Measurements from ENCODE around the gene CHRND. TPM values are rescaled to one million over a fixed set of nuclear protein-coding genes. Genes with fewer than 3 reads are reported as not detected.
"Not testable (repeated sequence)": the region's sequence is repeated elsewhere in the genome, so short reads cannot be mapped to it uniquely, and the experiment has no call there.

Gene CHRND
- total and polyA plus RNA-seq, 2 experiments from 2014 or later = 0.10 to 0.11 TPM

GRCh38 chr2:232532419-232532818 is 6.5 kb downstream of the CHRND start:
- Histone ChIP-seq H3K9me2 (ENCODE audit: insufficient read depth) (no peaks in the 10 kb centered on the region), H3K4me1 (ENCODE audit: insufficient read depth) (no peaks in the 10 kb centered on the region), H3F3A (replicated peaks; ENCODE audit: low read depth) (no peaks in the 10 kb centered on the region), H3K27me3 (ENCODE audit: insufficient read depth) (no peaks in the 10 kb centered on the region), H2AFZ (no peak overlapping the region), H3K4me3 (no peak overlapping the region), H3K36me3 (ENCODE audit: insufficient read depth) (no peaks in the 10 kb centered on the region), H4K20me1 (replicated peaks; ENCODE audit: insufficient read depth) (no peaks in the 10 kb centered on the region; the same call in 1 of the 2 replicates), H3K79me2 (replicated peaks; ENCODE audit: insufficient read depth) (no peaks in the 10 kb centered on the region), H3K4me2 (no peak overlapping the region), H3K27ac (ENCODE audit: low read depth) (no peak overlapping the region)
- TF ChIP-seq EZH2phosphoT487 (IDR thresholded peaks at IDR 0.05; ENCODE audit: unreplicated experiment) (no peak), ZNF114 (CRISPR knock-in tag; IDR thresholded peaks at IDR 0.05) (no peak), STAT1 (IDR thresholded peaks at IDR 0.05; ENCODE audit: unreplicated experiment) (no peak)
- Mint-ChIP-seq H3K4me1 (peaks cover 15% of the 10 kb centered on the region), H3K4me3 (no peak overlapping the region), H3K27ac (no peak overlapping the region), H3K36me3 (ENCODE audit: low read depth) (peaks cover 4% of the 10 kb centered on the region; the same call in 1 of the 3 replicates), H3K27me3 (ENCODE audit: insufficient read depth, low read depth, poor library complexity) (peaks cover 18% of the 10 kb centered on the region), H3K9me3 (peaks cover 8% of the 10 kb centered on the region; the same call in 2 of the 3 replicates)
- ATAC-seq = no peak
- no peak for DNase-seq (ENCODE audit: low spot score)

- H3K36me3 ChIP-seq (ENCODE audit: insufficient read depth); H3K27me3 ChIP-seq (ENCODE audit: insufficient read depth); H3K9me3 Mint-ChIP-seq; H3K36me3 Mint-ChIP-seq (ENCODE audit: low read depth); H3F3A ChIP-seq (replicated peaks; ENCODE audit: low read depth); H3K4me2 ChIP-seq; H3K4me1 ChIP-seq (ENCODE audit: insufficient read depth); H3K9me2 ChIP-seq (ENCODE audit: insufficient read depth); H3K79me2 ChIP-seq (replicated peaks; ENCODE audit: insufficient read depth); H3K27ac ChIP-seq (ENCODE audit: low read depth); H3K27ac Mint-ChIP-seq; H3K4me3 Mint-ChIP-seq; H3K4me3 ChIP-seq; ATAC-seq; H4K20me1 ChIP-seq (replicated peaks; ENCODE audit: insufficient read depth); H2AFZ ChIP-seq; DNase-seq (ENCODE audit: low spot score): not testable (repeated sequence)
- H3K27me3 Mint-ChIP-seq (ENCODE audit: insufficient read depth, low read depth, poor library complexity) = peaks cover 15% of the 10 kb centered on the region
- peaks cover 15% of the 10 kb centered on the region for H3K4me1 Mint-ChIP-seq
Measured at GRCh38 chr2:232532821-232533220, 6.9 kb downstream of the CHRND start.

GRCh38 chr2:232533944-232534710 is 8.2 kb downstream of the CHRND start:
- no peak overlapping the region for H3K4me2 ChIP-seq
- peaks cover 8% of the 10 kb centered on the region; the same call in 2 of the 3 replicates for H3K9me3 Mint-ChIP-seq
- H3K27me3 Mint-ChIP-seq (ENCODE audit: insufficient read depth, low read depth, poor library complexity) = peaks cover 16% of the 10 kb centered on the region
- H3K9me2 ChIP-seq (ENCODE audit: insufficient read depth) = no peaks in the 10 kb centered on the region
- no peak overlapping the region for H3K4me3 ChIP-seq
- H2AFZ ChIP-seq = no peak overlapping the region
- H3K79me2 ChIP-seq (replicated peaks; ENCODE audit: insufficient read depth) = no peaks in the 10 kb centered on the region
- ATAC-seq = peak; percentile 9; the same call in 1 of the 3 replicates
- no peak overlapping the region for H3K4me3 Mint-ChIP-seq
- peaks cover 4% of the 10 kb centered on the region; the same call in 1 of the 3 replicates for H3K36me3 Mint-ChIP-seq (ENCODE audit: low read depth)
- peaks cover 4% of the 10 kb centered on the region; the same call in 1 of the 2 replicates for H3K4me1 ChIP-seq (ENCODE audit: insufficient read depth)
- no peaks in the 10 kb centered on the region for H3K27me3 ChIP-seq (ENCODE audit: insufficient read depth)
- H3F3A ChIP-seq (replicated peaks; ENCODE audit: low read depth) = no peaks in the 10 kb centered on the region
- H4K20me1 ChIP-seq (replicated peaks; ENCODE audit: insufficient read depth) = no peaks in the 10 kb centered on the region; the same call in 1 of the 2 replicates
- H3K27ac Mint-ChIP-seq = no peak overlapping the region
- no peak for DNase-seq (ENCODE audit: low spot score)
- H3K27ac ChIP-seq (ENCODE audit: low read depth) = no peak overlapping the region
- H3K4me1 Mint-ChIP-seq = peaks cover 26% of the 10 kb centered on the region
- H3K36me3 ChIP-seq (ENCODE audit: insufficient read depth) = no peaks in the 10 kb centered on the region
- TF ChIP-seq EZH2 (IDR thresholded peaks at IDR 0.05; ENCODE audit: low read depth, unreplicated experiment) (no peak), ZNF114 (CRISPR knock-in tag; IDR thresholded peaks at IDR 0.05) (no peak), CREB1 (CRISPR knock-in tag; IDR thresholded peaks at IDR 0.05; ENCODE audit: low read depth) (no peak), REST (IDR thresholded peaks at IDR 0.05; ENCODE audit: unreplicated experiment) (no peak), ZNF331 (CRISPR knock-in tag; IDR thresholded peaks at IDR 0.05; ENCODE audit: low read depth) (no peak), ETS1 (IDR thresholded peaks at IDR 0.05) (no peak)

Data from GM23338 (cell line).